Pancreas (tissue), 10 donors: ENCODE results near the gene MIER2. TPM values are rescaled to one million over a fixed set of nuclear protein-coding genes. Genes with fewer than 3 reads are reported as not detected.
A peak's percentile ranks its signal among the peaks of the same experiment; 100 is the strongest.

Experiments used
- ATAC-seq, 4 donors: fragments of 200-7000 bp; cut with Tn5 transposase; one replicate each; pipeline versions ENCODE4 v1.8.0 to v1.9.1; 2020; ENCODE audit warnings: mild to moderate bottlenecking in 4 of 4, moderate library complexity in 4 of 4
- DNase-seq, 6 donors: peaks; one replicate each; pipeline ENCODE4 v3.0.0-alpha.2; 2020
- FAIRE-seq: peaks from 2 replicates; lab custom pipeline; 2012; peaks lifted over from hg19 to GRCh38; lab: Jason Lieb, UNC
- H3K27ac ChIP-seq, 4 donors: fragments of 200-600 bp; sonication (generic); 1 replicate in 3 of 4; 2 replicates in 1 of 4; pipeline versions ENCODE4 v1.5.0 to v1.8.0; 2020
- H3K27me3 ChIP-seq, 4 donors: fragments of 200-600 bp; one replicate each; pipeline ENCODE4 v1.8.0; 2021
- H3K36me3 ChIP-seq, 3 donors: fragments of 200-600 bp; sonication (generic) in 1 of 3; one replicate each; pipeline versions ENCODE4 v1.5.0 to v1.8.0; 2020 to 2021
- H3K4me1 ChIP-seq, 3 donors: fragments of 200-600 bp; one replicate each; pipeline ENCODE4 v1.8.0; 2021
- H3K4me3 ChIP-seq, 4 donors: fragments of 200-600 bp; sonication (generic) in 2 of 4; one replicate each; pipeline versions ENCODE4 v1.5.0 to v1.8.0; 2020 to 2021
- H3K9me3 ChIP-seq, 4 donors: fragments of 200-600 bp; one replicate each; pipeline ENCODE4 v1.8.0; 2021
- WGBS, 2 donors: extraction: QIAGEN DNeasy Blood & Tissue Kit; methylation state at CpG; one replicate each; pipeline ENCODE4 v1.1.7; 2013; 5-methylcytosine and 5-hydroxymethylcytosine counted together
- intact Hi-C, 3 donors: fragments of 100-400 bp; cut with DNase I; formaldehyde crosslinking; loops; one replicate each; pipeline versions ENCODE4 v1.11.1 to v1.14.2; 2022
- polyA plus RNA-seq, 2 donors: library from polyadenylated mRNA; stranded (reverse); fragments of 200-250 nt; gene quantifications; one replicate each; pipeline ENCODE4 v1.2.3, GENCODE V29; 2013
- total RNA-seq, 6 donors: library from RNA; stranded (reverse); fragmentation: NEBNext Ultra II Directional in 4 of 6; extraction: Animal tissue kit (Norgen Biotek cat#: 25700) in 4 of 6; gene quantifications; one replicate each; pipeline versions ENCODE4 v1.2.1 to v1.2.4, GENCODE V29; 2021 to 2023
- TF ChIP-seq, protein P1 (sequence below), 4 donors: fragments of 200-600 bp; sonication (generic) in 3 of 4; IDR thresholded peaks; one replicate each; pipeline versions ENCODE4 v1.5.0 to v1.8.0; 2021; ENCODE audit warnings: antibody characterized with exemption in 4 of 4
- donor health status: healthy with polysubstance abuse.
- donor health status: DM: no; HTN: no; CAD: no; lungs with moderate emphysema.
- donor health status: DM: no; HTN: no; CAD: no.
- donor health status: control.
- donor health status: control.
- donor health status: Bipolar disorder and iron deficiency.
- donor health status: DM: yes; HTN: yes; CAD: no.
- donor health status: DM: no; HTN: no; CAD: no.
- donor health status: DM: no; HTN: no; CAD: no.
- donor health status: DM: yes; HTN: yes; CAD: no.

MIER2 gene
- total and polyA plus RNA-seq, 8 donors, result 6.9 to 20.1 (median 9.9) TPM

DNA sequence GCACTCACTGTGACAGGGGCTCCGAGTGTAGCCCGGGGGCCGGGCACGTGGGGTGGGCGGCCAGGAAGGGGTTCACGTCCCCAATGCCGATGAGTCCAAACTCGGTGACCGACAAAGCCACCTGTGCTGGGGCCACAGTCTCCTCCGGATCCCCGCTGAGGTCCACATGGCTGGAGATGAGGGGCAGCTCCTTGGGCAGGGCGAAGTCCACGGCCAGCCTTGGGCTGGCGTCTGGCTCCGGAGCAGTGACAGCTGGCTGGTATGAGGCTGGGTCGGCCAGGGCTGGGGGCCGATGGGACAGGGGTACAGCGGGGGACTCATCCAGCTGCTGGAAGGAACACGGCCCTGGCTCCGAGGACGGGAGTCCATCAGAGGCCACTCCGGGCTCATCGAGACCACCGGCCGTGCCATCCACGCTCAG is 37.5 kb downstream of the MIER2 start:
- H3K27ac ChIP-seq, result no peak overlapping the region
- ATAC-seq (no peak), DNase-seq (peak in 2 of 6 donors; percentile 54 to 74), FAIRE-seq (no peak)
- TF ChIP-seq, protein P1, sequence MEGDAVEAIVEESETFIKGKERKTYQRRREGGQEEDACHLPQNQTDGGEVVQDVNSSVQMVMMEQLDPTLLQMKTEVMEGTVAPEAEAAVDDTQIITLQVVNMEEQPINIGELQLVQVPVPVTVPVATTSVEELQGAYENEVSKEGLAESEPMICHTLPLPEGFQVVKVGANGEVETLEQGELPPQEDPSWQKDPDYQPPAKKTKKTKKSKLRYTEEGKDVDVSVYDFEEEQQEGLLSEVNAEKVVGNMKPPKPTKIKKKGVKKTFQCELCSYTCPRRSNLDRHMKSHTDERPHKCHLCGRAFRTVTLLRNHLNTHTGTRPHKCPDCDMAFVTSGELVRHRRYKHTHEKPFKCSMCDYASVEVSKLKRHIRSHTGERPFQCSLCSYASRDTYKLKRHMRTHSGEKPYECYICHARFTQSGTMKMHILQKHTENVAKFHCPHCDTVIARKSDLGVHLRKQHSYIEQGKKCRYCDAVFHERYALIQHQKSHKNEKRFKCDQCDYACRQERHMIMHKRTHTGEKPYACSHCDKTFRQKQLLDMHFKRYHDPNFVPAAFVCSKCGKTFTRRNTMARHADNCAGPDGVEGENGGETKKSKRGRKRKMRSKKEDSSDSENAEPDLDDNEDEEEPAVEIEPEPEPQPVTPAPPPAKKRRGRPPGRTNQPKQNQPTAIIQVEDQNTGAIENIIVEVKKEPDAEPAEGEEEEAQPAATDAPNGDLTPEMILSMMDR (IDR thresholded peaks at IDR 0.05), result no peak
- H3K36me3 ChIP-seq, result peaks cover 0 to 29% (median 12%) of the 10 kb centered on the region in 3 donors
- WGBS, 2 donors, result 92 to 93% methylated on average over 26 of the region's 26 CpGs
- H3K4me1 ChIP-seq, result no peaks in the 10 kb centered on the region
- intact Hi-C loops, result no loop called here
- H3K9me3 ChIP-seq, result no peaks in the 10 kb centered on the region
- H3K4me3 ChIP-seq, result no peak overlapping the region
- no peaks in the 10 kb centered on the region for H3K27me3 ChIP-seq

DNA sequence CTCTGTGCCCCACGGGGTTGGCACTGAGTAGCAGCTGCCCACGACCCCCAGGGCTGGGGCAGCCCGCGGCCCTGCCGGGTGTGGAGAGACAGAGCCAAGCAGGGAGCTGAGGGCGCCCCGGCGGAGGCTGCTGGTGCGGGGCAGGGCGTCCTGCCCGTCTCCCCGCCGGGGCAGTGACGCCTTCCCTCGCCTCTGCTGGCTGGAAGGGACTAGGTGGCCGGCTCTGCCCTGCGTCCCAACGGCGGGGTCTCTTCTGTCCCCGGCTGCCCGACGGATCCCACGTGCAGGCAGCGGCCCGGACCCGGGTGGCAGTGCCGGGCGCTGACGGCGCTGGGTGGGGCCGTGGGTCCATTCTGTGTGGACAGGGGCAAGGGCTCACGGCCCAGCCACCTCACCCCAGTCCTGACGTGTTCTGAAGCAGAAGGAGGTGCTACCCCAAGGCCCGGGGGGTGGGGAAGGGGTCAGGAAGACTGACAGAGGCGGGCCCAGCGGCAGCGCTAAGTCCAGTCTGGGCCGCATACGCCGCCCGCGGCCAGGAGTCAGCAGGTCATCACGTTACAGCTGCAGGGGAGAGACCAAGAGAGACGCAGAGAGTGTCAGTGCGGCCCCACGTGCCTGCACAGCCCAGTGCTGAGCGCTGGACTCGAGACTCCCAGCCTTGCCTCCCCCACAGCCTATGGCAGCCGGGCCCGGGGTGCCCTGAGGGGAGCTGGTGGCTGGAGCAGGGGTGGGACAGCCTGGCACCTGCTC is 38.3 kb downstream of the MIER2 start:
- Histone ChIP-seq H3K4me3 (no peak overlapping the region), H3K4me1 (no peaks in the 10 kb centered on the region), H3K27ac (no peak overlapping the region), H3K27me3 (no peaks in the 10 kb centered on the region), H3K36me3 (peaks cover 0 to 22% (median 7%) of the 10 kb centered on the region in 3 donors), H3K9me3 (no peaks in the 10 kb centered on the region)
- FAIRE-seq (no peak), ATAC-seq (no peak), DNase-seq (peak in 2 of 6 donors; percentile 57 to 70)
- intact Hi-C loops, result no loop called here
- TF ChIP-seq, protein P1 (IDR thresholded peaks at IDR 0.05), result no peak
- WGBS, 2 donors, result 93 to 96% methylated on average over 38 to 50 of the region's 50 CpGs

DNA sequence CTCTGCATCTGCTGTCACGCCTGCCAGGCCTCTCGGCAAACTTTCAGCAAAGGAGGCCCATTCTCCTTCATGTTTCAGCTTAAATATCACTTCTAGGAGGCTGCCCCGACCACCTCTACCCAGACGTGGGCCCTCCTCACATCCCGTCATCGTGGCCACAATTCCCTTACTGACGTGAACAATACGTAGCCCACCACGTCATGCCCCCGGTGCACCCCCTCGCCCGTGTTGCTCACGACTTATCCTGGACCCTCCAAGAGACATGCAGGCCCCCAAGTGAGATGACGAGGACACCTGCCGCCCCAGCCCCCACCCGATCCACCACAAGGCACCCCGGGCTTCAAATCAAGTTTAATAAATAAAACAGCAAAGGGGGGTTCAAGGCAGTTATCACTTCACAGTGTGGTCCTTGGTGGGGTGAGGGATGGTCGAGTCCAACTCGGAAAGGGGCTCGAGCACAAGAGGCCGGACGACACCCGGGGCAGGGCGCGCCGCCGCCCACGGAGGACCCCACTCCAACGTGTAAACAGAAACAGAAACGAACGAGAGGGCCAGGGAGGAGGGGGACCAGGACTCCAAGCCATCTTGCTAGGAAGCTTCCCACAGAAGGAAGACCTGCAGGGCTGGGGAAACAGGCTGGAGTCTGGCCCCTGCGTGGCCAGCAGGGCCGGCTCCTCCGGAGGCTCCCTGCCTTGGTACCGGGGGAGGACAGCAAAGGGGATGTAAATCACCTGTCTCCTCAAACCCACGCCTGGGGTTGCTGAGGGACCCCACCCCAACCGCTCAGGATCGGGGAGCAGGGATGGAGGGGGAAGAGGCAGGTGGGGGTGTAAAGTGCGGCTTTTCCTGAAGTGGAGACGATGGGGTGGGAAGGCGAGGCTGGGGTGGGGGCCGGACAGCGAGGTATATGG is 39.1 kb downstream of the MIER2 start:
- no peak overlapping the region for H3K4me3 ChIP-seq
- no peaks in the 10 kb centered on the region for H3K4me1 ChIP-seq
- 95% methylated on average over 43 of the region's 43 CpGs for WGBS, 2 donors
- DNase-seq (peak in 1 of 6 donors; percentile 54), ATAC-seq (no peak), FAIRE-seq (no peak)
- no peaks in the 10 kb centered on the region for H3K9me3 ChIP-seq
- peaks cover 0 to 15% (median 4%) of the 10 kb centered on the region in 3 donors for H3K36me3 ChIP-seq
- no peak overlapping the region for H3K27ac ChIP-seq
- intact Hi-C loops, result no loop called here
- no peaks in the 10 kb centered on the region for H3K27me3 ChIP-seq
- TF ChIP-seq, protein P1 (IDR thresholded peaks at IDR 0.05), result no peak

- intact Hi-C loops, result no loop called here
Measured at GRCh38 chr19:296476-297225, 47.9 kb downstream of the MIER2 start.

More at GRCh38 chr19:296476-297225, 47.9 kb downstream of the MIER2 start:
- no peaks in the 10 kb centered on the region for H3K27me3 ChIP-seq
- H3K27ac ChIP-seq, result peak overlapping the region in 1 of 4 donors; percentile 69
- no peak for DNase-seq
- H3K9me3 ChIP-seq, result no peaks in the 10 kb centered on the region
- no peak for FAIRE-seq
- TF ChIP-seq, protein P1 (IDR thresholded peaks at IDR 0.05), result no peak
- H3K4me1 ChIP-seq, result peaks cover 0 to 12% (median 0%) of the 10 kb centered on the region in 3 donors
- peak in 2 of 4 donors; percentile 23 to 39 for ATAC-seq
- H3K4me3 ChIP-seq, result no peak overlapping the region
- no peaks in the 10 kb centered on the region for H3K36me3 ChIP-seq
- 75 to 87% methylated on average over 22 of the region's 22 CpGs for WGBS, 2 donors
